GM12872 (cell line): ENCODE data around the gene CMTM5.

ENCODE experiments used
- CTCF ChIP-seq: IDR thresholded peaks from 3 replicates; pipeline ENCODE4 v1.5.1; 2011; ENCODE audit warnings: low read depth, mild to moderate bottlenecking, low read length, moderate library complexity; ENCODE audit not compliant: insufficient read depth

The CMTM5 gene

GRCh38 chr14:23365036-23365731, 11.7 kb upstream of the CMTM5 start, which contains the start of gene EFS:
EFS (minus strand) TSS chr14:23365172; CDS start chr14:23365025, 147 bp downstream.
- no peak for TF ChIP-seq CTCF

- no peak for TF ChIP-seq CTCF
Observed at GRCh38 chr14:23365732-23366425, 11.0 kb upstream of the CMTM5 start.

GRCh38 chr14:23366426-23366921, 10.4 kb upstream of the CMTM5 start:
- TF ChIP-seq CTCF, result no peak

- TF ChIP-seq CTCF, result no peak
Observed at GRCh38 chr14:23370221-23370620, 6.6 kb upstream of the CMTM5 start.

GRCh38 chr14:23371865-23372264, 5.0 kb upstream of the CMTM5 start:
- no peak for TF ChIP-seq CTCF

GRCh38 chr14:23372509-23372908, 4.3 kb upstream of the CMTM5 start, which contains the start of gene IL25:
IL25 (plus strand) TSS chr14:23372809.
- TF ChIP-seq CTCF, result no peak

- TF ChIP-seq CTCF, result no peak
Observed at GRCh38 chr14:23373041-23373440, 3.8 kb upstream of the CMTM5 start.
